DOHH2 (cell line): ENCODE results near the gene HSPBP1.

Experiments used
- H3F3A ChIP-seq: fragments of 200-600 bp; sonication (generic), shearing (Covaris generic); 2 replicates; pipeline ENCODE4 v1.6.0; 2016; ENCODE audit warnings: antibody characterized with exemption, mild to moderate bottlenecking; ENCODE audit not compliant: control insufficient read depth, insufficient read depth
- H3K27ac ChIP-seq: fragments of 200-600 bp; sonication (generic); 2 replicates; pipeline ENCODE4 v1.5.1; 2014; ENCODE audit warnings: low read depth, mild to moderate bottlenecking, low read length, moderate library complexity
- H3K27me3 ChIP-seq: fragments of 200-600 bp; sonication (generic); 2 replicates; pipeline ENCODE4 v1.6.1; 2014; ENCODE audit warnings: mild to moderate bottlenecking, low read length, mixed read lengths; ENCODE audit not compliant: control insufficient read depth
- H3K36me3 ChIP-seq: fragments of 200-600 bp; sonication (generic); 2 replicates; pipeline ENCODE4 v1.6.1; 2014; ENCODE audit warnings: mild to moderate bottlenecking, low read length, moderate library complexity, mixed read lengths; ENCODE audit not compliant: control insufficient read depth
- H3K4me1 ChIP-seq: fragments of 200-600 bp; sonication (generic); 2 replicates; pipeline ENCODE4 v1.6.1; 2014; ENCODE audit warnings: mild to moderate bottlenecking, low read length, mixed read lengths; ENCODE audit not compliant: control insufficient read depth
- H3K4me2 ChIP-seq: fragments of 200-600 bp; sonication (generic); 2 replicates; pipeline ENCODE4 v1.6.0; 2014; ENCODE audit warnings: mild to moderate bottlenecking, low read length, moderate library complexity
- H3K4me3 ChIP-seq: fragments of 200-600 bp; sonication (generic); 2 replicates; pipeline ENCODE4 v1.5.1; 2014; ENCODE audit warnings: mild to moderate bottlenecking, low read length, mixed read lengths
- H3K79me2 ChIP-seq: fragments of 200-600 bp; sonication (generic); 2 replicates; pipeline ENCODE4 v1.6.1; 2014; ENCODE audit warnings: mild to moderate bottlenecking, low read length, mixed read lengths; ENCODE audit not compliant: control insufficient read depth
- H3K9me2 ChIP-seq: fragments of 200-600 bp; sonication (generic); replicated peaks from 2 replicates; pipeline ENCODE4 v1.6.1; 2014; ENCODE audit warnings: mild to moderate bottlenecking, low read length, mixed read lengths; ENCODE audit not compliant: control insufficient read depth
- H3K9me3 ChIP-seq: fragments of 200-600 bp; sonication (generic); 2 replicates; pipeline ENCODE4 v1.6.1; 2014; ENCODE audit warnings: antibody characterized with exemption, low read length, mixed read lengths; ENCODE audit not compliant: control insufficient read depth, insufficient read depth
- H4K20me1 ChIP-seq: fragments of 200-600 bp; sonication (generic); 2 replicates; pipeline ENCODE4 v1.6.0; 2014; ENCODE audit warnings: low read depth, mild to moderate bottlenecking, antibody characterized with exemption, low read length, moderate library complexity; ENCODE audit not compliant: control insufficient read depth, insufficient read depth
- EZH2phosphoT487 ChIP-seq: fragments of 200-600 bp; sonication (generic); IDR thresholded peaks from 2 replicates; pipeline ENCODE4 v1.6.1; 2017; ENCODE audit warnings: borderline replicate concordance, mild to moderate bottlenecking, antibody characterized with exemption, low read length, moderate library complexity, mixed read lengths
- TF ChIP-seq, protein P1 (sequence below): fragments of 200-600 bp; sonication (generic); IDR thresholded peaks from one replicate; pipeline ENCODE4 v1.5.1; 2014; ENCODE audit warnings: antibody characterized with exemption, mild to moderate bottlenecking, low read depth, low read length; ENCODE audit not compliant: poor library complexity, severe bottlenecking

The HSPBP1 gene

DNA sequence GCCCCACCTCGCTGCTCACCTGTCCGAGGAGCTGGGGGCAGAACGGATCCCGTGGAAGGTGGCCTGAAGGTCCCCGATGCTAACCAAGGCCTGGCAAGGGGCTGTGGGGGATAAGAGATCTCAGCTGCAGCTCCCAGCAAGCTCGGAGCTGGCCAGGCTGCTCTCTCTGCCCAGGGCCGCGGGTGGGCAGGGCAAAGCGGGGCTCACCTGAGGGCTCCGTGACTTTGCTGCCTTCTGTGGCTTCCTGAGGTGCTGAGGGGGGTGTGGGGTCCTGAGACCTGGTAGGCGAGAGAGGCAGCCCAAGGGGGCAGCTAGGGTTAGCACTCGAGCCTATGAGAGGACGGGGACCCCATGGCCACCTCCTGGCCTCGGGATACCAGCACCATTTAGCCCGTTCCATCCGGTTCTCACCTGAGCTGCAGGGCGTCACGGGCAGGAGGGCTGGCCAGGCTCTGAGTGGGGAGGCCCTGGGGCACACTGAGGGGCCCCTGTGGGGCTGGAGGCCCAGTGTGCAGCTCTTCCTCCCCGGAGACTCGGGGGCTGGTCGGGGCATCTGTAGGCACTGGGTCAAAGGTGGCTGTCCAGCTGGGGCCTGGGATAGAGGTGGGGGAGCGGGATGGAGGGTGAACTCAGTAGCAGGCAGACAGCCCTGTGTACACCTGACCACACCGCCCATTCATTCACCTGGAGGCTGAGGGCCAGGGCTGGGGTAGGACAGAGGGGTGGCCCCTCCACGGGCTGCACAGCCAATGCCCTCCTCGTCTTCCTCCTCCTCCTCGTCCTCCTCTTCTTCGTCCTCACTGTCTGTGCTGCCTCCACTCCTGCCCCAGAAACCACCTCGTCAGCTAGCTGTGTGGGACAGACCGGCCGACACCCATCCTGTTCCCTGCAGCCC lies 48.3 kb downstream of the HSPBP1 start:
- Histone ChIP-seq H3K79me2 (peaks cover 16% of the 10 kb centered on the region), H4K20me1 (peaks cover 7% of the 10 kb centered on the region; the same call in 1 of the 2 replicates), H3K27ac (no peak overlapping the region), H3K4me2 (no peak overlapping the region), H3K9me2 (no peaks in the 10 kb centered on the region), H3K4me1 (no peaks in the 10 kb centered on the region), H3F3A (0 out of 2 replicates have a peak, but pooled peaks cover 4% of the 10 kb centered on the region), H3K9me3 (no peaks in the 10 kb centered on the region), H3K4me3 (no peak overlapping the region), H3K27me3 (no peaks in the 10 kb centered on the region), H3K36me3 (peaks cover 88% of the 10 kb centered on the region)
- TF ChIP-seq EZH2phosphoT487: no peak
- TF ChIP-seq, protein P1, sequence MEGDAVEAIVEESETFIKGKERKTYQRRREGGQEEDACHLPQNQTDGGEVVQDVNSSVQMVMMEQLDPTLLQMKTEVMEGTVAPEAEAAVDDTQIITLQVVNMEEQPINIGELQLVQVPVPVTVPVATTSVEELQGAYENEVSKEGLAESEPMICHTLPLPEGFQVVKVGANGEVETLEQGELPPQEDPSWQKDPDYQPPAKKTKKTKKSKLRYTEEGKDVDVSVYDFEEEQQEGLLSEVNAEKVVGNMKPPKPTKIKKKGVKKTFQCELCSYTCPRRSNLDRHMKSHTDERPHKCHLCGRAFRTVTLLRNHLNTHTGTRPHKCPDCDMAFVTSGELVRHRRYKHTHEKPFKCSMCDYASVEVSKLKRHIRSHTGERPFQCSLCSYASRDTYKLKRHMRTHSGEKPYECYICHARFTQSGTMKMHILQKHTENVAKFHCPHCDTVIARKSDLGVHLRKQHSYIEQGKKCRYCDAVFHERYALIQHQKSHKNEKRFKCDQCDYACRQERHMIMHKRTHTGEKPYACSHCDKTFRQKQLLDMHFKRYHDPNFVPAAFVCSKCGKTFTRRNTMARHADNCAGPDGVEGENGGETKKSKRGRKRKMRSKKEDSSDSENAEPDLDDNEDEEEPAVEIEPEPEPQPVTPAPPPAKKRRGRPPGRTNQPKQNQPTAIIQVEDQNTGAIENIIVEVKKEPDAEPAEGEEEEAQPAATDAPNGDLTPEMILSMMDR: no peak

DNA sequence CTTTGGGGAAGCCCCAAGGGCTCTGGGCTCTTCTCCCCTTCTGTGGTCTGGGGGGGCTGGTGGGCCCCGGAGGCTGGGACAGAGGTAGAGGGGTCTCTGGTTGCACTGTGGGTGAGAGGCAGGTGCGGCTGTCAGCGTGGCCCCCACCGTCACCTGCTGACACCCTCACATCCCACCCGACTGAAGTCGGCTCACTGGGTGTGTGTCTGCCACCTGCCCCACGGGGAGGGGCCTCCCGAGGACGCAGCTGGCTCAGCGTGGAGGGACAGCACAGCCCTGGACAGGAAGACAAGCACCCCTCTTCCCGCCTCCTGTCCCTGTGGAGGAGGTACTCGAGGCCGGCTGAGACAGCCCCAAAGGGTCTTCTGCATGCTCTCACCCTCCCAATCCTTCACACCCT lies 49.1 kb downstream of the HSPBP1 start:
- no peaks in the 10 kb centered on the region for H3K9me3 ChIP-seq
- no peak for TF ChIP-seq EZH2phosphoT487
- TF ChIP-seq, protein P1: no peak
- H3K27ac ChIP-seq: no peak overlapping the region
- H3K4me2 ChIP-seq: no peak overlapping the region
- H4K20me1 ChIP-seq: peaks cover 15% of the 10 kb centered on the region; the same call in 1 of the 2 replicates
- no peaks in the 10 kb centered on the region for H3K9me2 ChIP-seq
- H3F3A ChIP-seq: 0 out of 2 replicates have a peak, but pooled peaks cover 4% of the 10 kb centered on the region
- H3K4me1 ChIP-seq: no peaks in the 10 kb centered on the region
- peaks cover 88% of the 10 kb centered on the region for H3K36me3 ChIP-seq
- peaks cover 15% of the 10 kb centered on the region for H3K79me2 ChIP-seq
- H3K27me3 ChIP-seq: no peaks in the 10 kb centered on the region
- H3K4me3 ChIP-seq: no peak overlapping the region

DNA sequence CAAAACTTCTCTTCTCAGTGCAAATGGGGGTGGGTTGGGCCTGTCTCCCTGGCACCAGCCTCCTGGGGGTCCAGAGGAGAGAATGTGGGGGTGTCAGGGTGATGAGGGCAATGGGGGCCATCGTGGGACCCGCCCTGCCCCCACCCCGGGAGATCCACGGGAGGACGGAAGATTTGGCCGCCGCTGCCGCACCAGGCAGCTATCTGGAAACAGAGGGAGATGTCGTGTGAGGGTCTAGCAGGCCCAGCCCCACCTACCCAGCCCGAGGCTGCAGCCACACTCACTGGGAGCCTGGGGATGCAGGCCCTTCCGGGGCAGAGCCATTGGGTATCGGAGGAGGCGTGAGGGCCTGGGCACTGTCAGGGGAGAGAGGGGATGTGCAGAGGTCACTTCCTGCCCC lies 49.6 kb downstream of the HSPBP1 start:
- no peaks in the 10 kb centered on the region for H3K9me3 ChIP-seq
- no peaks in the 10 kb centered on the region for H3K4me1 ChIP-seq
- H3K79me2 ChIP-seq: peaks cover 15% of the 10 kb centered on the region
- peaks cover 16% of the 10 kb centered on the region; the same call in 1 of the 2 replicates for H4K20me1 ChIP-seq
- no peak overlapping the region for H3K27ac ChIP-seq
- H3K4me2 ChIP-seq: no peak overlapping the region
- 0 out of 2 replicates have a peak, but pooled peaks cover 4% of the 10 kb centered on the region for H3F3A ChIP-seq
- H3K9me2 ChIP-seq: no peaks in the 10 kb centered on the region
- TF ChIP-seq, protein P1: no peak
- no peak for TF ChIP-seq EZH2phosphoT487
- H3K36me3 ChIP-seq: peaks cover 92% of the 10 kb centered on the region
- no peak overlapping the region for H3K4me3 ChIP-seq
- no peaks in the 10 kb centered on the region for H3K27me3 ChIP-seq
